Epithelial cell of esophagus (primary cell): ENCODE results near the gene TRABD.
A peak's percentile ranks its signal among the peaks of the same experiment; 100 is the strongest.

ENCODE experiments used
- DNase-seq: peaks from one replicate; pipeline ENCODE4 v3.0.0; 2010; ENCODE audit warnings: low read depth
- H3K4me3 ChIP-seq: 2 replicates; pipeline ENCODE4 v1.5.1; 2011; ENCODE audit warnings: mild to moderate bottlenecking, low read length, control low read depth
- TF ChIP-seq, protein P1 (sequence below): IDR thresholded peaks from 2 replicates; pipeline ENCODE4 v1.5.1; 2011; ENCODE audit warnings: low read depth, mild to moderate bottlenecking, low read length, control low read depth, inconsistent platforms; ENCODE audit not compliant: insufficient read depth; ENCODE audit errors: missing control alignments

The TRABD gene

DNA sequence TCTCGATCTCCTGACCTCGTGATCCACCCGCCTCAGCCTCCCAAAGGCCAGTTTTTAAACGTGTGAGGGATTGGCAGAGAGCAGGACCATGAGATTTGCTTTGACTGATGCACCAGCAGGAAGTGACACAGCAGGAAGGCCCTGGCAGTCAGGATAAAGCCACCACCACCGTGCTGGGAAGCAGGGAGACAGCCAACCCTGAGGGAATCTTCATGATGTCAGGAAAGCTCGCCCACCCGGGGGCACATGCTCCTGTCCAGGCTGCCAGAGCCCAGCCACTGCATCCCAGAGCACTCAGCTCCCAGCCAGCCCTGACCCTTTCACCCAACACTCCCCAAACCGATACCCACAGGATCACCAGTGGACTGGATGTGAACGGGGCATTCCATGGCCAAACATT lies 53.0 kb downstream of the TRABD start:
- TF ChIP-seq, protein P1, sequence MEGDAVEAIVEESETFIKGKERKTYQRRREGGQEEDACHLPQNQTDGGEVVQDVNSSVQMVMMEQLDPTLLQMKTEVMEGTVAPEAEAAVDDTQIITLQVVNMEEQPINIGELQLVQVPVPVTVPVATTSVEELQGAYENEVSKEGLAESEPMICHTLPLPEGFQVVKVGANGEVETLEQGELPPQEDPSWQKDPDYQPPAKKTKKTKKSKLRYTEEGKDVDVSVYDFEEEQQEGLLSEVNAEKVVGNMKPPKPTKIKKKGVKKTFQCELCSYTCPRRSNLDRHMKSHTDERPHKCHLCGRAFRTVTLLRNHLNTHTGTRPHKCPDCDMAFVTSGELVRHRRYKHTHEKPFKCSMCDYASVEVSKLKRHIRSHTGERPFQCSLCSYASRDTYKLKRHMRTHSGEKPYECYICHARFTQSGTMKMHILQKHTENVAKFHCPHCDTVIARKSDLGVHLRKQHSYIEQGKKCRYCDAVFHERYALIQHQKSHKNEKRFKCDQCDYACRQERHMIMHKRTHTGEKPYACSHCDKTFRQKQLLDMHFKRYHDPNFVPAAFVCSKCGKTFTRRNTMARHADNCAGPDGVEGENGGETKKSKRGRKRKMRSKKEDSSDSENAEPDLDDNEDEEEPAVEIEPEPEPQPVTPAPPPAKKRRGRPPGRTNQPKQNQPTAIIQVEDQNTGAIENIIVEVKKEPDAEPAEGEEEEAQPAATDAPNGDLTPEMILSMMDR: no peak
- H3K4me3 ChIP-seq: no peak overlapping the region
- no peak for DNase-seq

DNA sequence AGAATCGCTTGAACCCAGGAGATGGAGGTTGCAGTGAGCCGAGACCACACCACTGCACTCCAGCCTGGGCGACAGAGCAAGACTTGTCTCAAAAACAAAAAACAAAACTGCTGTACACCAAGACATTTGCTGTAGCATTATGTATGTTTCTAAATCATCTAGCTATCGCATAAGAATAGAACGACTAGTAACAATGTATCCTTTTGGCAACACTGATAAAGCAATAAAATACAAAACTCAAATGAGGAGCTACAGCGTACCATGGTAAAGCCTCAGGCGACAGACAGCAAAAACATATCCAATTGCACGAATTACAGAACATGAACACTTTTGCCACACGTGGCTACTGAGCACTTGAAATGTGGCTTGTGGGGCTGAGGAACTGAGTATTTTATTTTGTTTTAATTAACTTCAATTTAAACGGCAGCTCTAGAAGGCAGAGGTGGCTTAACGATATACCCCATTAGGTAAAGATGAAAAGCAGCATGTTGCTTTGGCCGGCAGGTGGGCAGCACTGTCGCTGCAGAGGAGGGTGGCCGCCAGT lies 56.8 kb downstream of the TRABD start:
- TF ChIP-seq, protein P1: no peak
- peak overlapping the region; percentile 94 for H3K4me3 ChIP-seq
- no peak for DNase-seq

- DNase-seq: peak; percentile 17
- peak overlapping the region; percentile 94 for H3K4me3 ChIP-seq
- TF ChIP-seq, protein P1: no peak
Observed at GRCh38 chr22:50243685-50244419, 58.1 kb downstream of the TRABD start.

DNA sequence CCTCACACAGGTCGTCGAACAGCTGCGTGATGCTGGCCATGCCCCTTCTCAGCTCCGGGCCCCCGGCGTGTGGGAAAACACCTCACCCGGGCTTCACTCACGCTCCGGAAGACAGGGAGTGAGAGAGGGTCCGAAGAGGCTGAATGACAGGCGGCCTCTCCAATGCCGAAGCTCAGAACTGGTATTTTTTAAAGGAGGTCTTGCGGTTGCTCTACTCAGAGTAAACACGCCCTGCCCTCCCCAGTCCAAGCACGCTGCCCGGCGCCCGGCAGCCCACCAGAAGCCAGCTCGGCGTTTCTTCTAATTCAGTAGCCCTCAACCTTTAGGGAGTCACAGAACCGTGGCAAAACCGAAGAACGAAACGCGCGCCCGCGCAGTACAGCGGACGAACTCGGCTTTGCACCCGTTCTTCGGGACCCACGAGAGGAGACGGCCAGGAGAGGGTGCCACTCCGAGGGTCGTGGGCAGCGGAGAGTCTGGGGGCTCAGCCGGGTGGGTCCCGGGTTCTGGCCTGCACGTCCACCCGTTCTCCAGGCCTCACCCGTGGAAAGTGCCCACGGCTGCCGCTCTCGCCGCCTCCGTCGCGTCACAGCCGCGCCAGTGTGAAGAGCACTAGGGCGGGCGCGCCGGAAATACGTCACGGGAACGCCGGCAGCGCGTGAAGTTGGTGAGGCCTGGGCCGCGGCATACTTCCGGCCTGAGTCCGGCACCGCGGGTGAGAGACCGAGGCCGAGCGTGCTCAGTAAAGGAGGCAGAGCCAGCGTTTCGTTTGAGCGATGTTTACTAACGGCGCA lies 58.9 kb downstream of the TRABD start, which contains the start of gene TUBGCP6:
TSS of gene TUBGCP6 (minus strand) at position 604 of the 794 bp plus-strand sequence. CDS start at position 40, 564 bp downstream.
- TF ChIP-seq, protein P1: peak; percentile 26
- H3K4me3 ChIP-seq: peak within 1 kb of the TSS; percentile 94
- DNase-seq: peak; percentile 96

- H3K4me3 ChIP-seq: peak overlapping the region; percentile 94
- TF ChIP-seq, protein P1: no peak
- DNase-seq: peak; percentile 48
Observed at GRCh38 chr22:50245214-50246072, 59.7 kb downstream of the TRABD start.

GRCh38 chr22:50246242-50247175 lies 60.8 kb downstream of the TRABD start:
- DNase-seq: peak; percentile 26
- no peak overlapping the region for H3K4me3 ChIP-seq
- TF ChIP-seq, protein P1: peak; percentile 32
